Measurements from ENCODE around the gene NAALADL2.

The NAALADL2 gene

DNA sequence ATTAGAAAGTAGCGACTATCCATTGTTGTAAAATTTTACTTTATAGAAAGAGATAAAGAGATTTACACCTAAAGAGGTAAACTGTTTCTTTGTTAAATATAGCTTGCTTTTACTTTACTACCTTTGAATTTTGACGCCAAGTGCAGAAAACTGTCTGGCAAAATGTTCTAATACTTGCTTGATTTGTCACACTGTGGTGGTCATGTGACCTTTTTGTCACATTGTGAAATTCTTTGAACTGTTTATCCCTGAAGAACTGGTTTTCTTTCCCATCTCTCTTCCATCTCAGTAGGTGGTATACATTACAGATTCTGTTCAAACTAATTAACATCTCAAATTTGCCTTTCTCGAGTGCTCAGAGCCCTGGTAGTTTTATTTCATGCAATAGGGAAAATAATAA is 327.4 kb downstream of the NAALADL2 start:
- in situ Hi-C loops (cut with MboI; ENCODE audit: low pct_unique_long_range_greater_than_20kb, low sequenced_read_pairs, unreplicated experiment) = no loop called here

GRCh38 chr3:175187586-175187985 is 328.5 kb downstream of the NAALADL2 start:
- no peak for TF ChIP-seq CTCF (IDR thresholded peaks at IDR 0.05; ENCODE audit: extremely low read depth, insufficient read depth, missing control alignments)
- DNase-seq (ENCODE audit: low spot score) = no peak
- in situ Hi-C loops (cut with MboI; ENCODE audit: low pct_unique_long_range_greater_than_20kb, low sequenced_read_pairs, unreplicated experiment) = no loop called here

More for the DNA sequence above, 327.4 kb downstream of the NAALADL2 start:
- DNase-seq (ENCODE audit: low spot score) = no peak
- no peak for TF ChIP-seq CTCF (IDR thresholded peaks at IDR 0.05; ENCODE audit: extremely low read depth, insufficient read depth, missing control alignments)

GRCh38 chr3:175192536-175192935 is 333.4 kb downstream of the NAALADL2 start:
- no peak for TF ChIP-seq CTCF (IDR thresholded peaks at IDR 0.05; ENCODE audit: extremely low read depth, insufficient read depth, missing control alignments)
- DNase-seq (ENCODE audit: low spot score) = no peak
- in situ Hi-C loops (cut with MboI; ENCODE audit: low pct_unique_long_range_greater_than_20kb, low sequenced_read_pairs, unreplicated experiment) = no loop called here

GRCh38 chr3:175193815-175194518 is 334.8 kb downstream of the NAALADL2 start:
- in situ Hi-C loops (cut with MboI; ENCODE audit: low pct_unique_long_range_greater_than_20kb, low sequenced_read_pairs, unreplicated experiment) = no loop called here
- peak; percentile 21 for DNase-seq (ENCODE audit: low spot score)
- TF ChIP-seq CTCF (IDR thresholded peaks at IDR 0.05; ENCODE audit: extremely low read depth, insufficient read depth, missing control alignments) = no peak

DNA sequence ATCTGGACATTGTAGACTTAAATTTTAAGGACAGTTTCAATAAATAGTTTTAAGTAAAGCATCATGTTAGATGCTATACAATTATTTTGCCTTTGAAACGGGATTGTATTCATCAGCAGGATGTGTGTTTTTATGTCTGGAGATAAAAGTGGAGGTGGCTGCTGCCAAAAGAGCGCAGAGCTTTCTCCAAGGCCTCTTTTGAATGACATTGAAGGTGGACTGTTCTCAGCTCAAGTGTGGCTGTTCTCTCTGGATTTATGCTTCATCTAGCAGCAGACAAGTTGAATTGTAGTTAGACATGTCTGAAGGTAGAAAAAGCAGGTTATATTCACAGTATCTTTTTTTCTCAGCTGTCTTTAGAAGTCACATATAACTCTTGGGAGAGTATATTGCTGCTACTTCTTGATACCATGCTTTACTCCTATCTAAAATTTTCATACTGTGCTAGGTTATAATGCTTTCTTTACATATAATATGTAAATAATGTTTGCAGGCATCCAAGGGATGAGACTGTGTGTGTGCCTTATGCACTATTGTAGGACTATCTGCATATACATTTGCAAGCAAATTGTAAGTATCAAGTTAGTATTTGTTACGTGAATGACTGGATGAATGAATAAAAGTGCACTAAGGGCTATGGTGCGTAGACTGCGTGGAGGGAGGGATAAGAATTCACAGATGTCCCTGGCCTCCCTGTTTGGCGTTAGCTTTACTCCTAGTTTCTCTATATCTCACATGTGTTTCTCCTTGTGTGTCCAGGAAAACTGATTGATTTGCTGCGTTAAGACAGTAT is 340.1 kb downstream of the NAALADL2 start:
- in situ Hi-C loops (cut with MboI; ENCODE audit: low pct_unique_long_range_greater_than_20kb, low sequenced_read_pairs, unreplicated experiment) = no loop called here
- TF ChIP-seq CTCF (IDR thresholded peaks at IDR 0.05; ENCODE audit: extremely low read depth, insufficient read depth, missing control alignments) = no peak
- DNase-seq (ENCODE audit: low spot score) = no peak

DNA sequence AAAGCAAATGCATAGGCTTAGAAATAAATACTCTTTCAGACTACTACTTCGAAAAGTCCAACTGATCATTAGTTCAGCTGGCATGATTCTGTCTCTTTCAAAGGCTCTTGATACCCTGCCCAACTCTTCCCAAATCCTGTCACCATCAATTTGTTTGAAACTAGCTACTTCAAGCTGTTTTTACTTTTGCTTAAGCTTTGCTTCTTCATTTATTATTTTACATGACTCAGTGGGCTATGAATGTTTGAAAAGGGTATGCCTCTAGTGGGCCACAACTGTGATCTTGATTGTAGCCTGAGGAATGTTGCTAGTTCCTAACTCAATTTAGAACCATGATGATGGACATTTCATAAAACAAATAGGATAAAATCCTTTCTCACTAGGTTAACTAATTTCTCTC is 340.8 kb downstream of the NAALADL2 start:
- no peak for DNase-seq (ENCODE audit: low spot score)
- no peak for TF ChIP-seq CTCF (IDR thresholded peaks at IDR 0.05; ENCODE audit: extremely low read depth, insufficient read depth, missing control alignments)
- in situ Hi-C loops (cut with MboI; ENCODE audit: low pct_unique_long_range_greater_than_20kb, low sequenced_read_pairs, unreplicated experiment) = no loop called here

Measured in GM13977 (cell line).